HG02623 (cell line): ENCODE data around the gene ACSBG1.
"Not testable (repeated sequence)": the region's sequence is repeated elsewhere in the genome, so short reads cannot be mapped to it uniquely, and the experiment has no call there.

Source experiments
- ATAC-seq: cut with Tn5 transposase; IDR thresholded peaks from one replicate; pipeline ENCODE4 v1.9.1; 2021; ENCODE audit warnings: moderate library complexity; ENCODE audit not compliant: unreplicated experiment

ACSBG1 gene

GRCh38 chr15:78251136-78251535, 16.8 kb upstream of the ACSBG1 start:
- ATAC-seq, result no peak

GRCh38 chr15:78249131-78249530, 14.8 kb upstream of the ACSBG1 start:
- ATAC-seq, result no peak

GRCh38 chr15:78247911-78248310, 13.5 kb upstream of the ACSBG1 start:
- no peak for ATAC-seq

- ATAC-seq, result not testable (repeated sequence)
Measured at GRCh38 chr15:78245976-78246620, 11.7 kb upstream of the ACSBG1 start.

- ATAC-seq, result not testable (repeated sequence)
Measured at GRCh38 chr15:78245392-78245791, 11.0 kb upstream of the ACSBG1 start.

GRCh38 chr15:78244893-78245292, 10.5 kb upstream of the ACSBG1 start:
- ATAC-seq, result no peak

GRCh38 chr15:78244101-78244500, 9.7 kb upstream of the ACSBG1 start:
- no peak for ATAC-seq

GRCh38 chr15:78243491-78243941, 9.2 kb upstream of the ACSBG1 start:
- ATAC-seq, result no peak

- no peak for ATAC-seq
Measured at GRCh38 chr15:78243058-78243457, 8.7 kb upstream of the ACSBG1 start.

GRCh38 chr15:78242128-78242527, 7.8 kb upstream of the ACSBG1 start:
- ATAC-seq, result no peak

- no peak for ATAC-seq
Measured at GRCh38 chr15:78241017-78241416, 6.7 kb upstream of the ACSBG1 start.

GRCh38 chr15:78239811-78240210, 5.4 kb upstream of the ACSBG1 start:
- no peak for ATAC-seq

GRCh38 chr15:78237146-78237545, 2.8 kb upstream of the ACSBG1 start:
- ATAC-seq, result no peak

- ATAC-seq, result no peak
Measured at GRCh38 chr15:78236491-78236890, 2.1 kb upstream of the ACSBG1 start.

- no peak for ATAC-seq
Measured at GRCh38 chr15:78233496-78233895, 869 bp downstream of the ACSBG1 start.

- ATAC-seq, result no peak
Measured at GRCh38 chr15:78232951-78233350, 1.4 kb downstream of the ACSBG1 start.

GRCh38 chr15:78229431-78230406, 4.6 kb downstream of the ACSBG1 start:
- ATAC-seq, result no peak

- no peak for ATAC-seq
Measured at GRCh38 chr15:78228356-78228996, 5.9 kb downstream of the ACSBG1 start.

GRCh38 chr15:78225783-78226541, 8.4 kb downstream of the ACSBG1 start:
- no peak for ATAC-seq

GRCh38 chr15:78224023-78224411, 10.3 kb downstream of the ACSBG1 start:
- ATAC-seq, result no peak
